Activated naive CD4-positive, alpha-beta T cell treated with anti-CD3 and anti-CD28 coated beads, Interleukin-2, amount 50 U/mL, for 24 hours (primary cell): ENCODE measurements around the gene B4GALNT2.

ENCODE experiments used
- H3K27ac Mint-ChIP-seq: one replicate; pipeline ENCODE4 v1.8.0; 2021; ENCODE audit warnings: mild to moderate bottlenecking, mixed read lengths
- H3K27me3 Mint-ChIP-seq: one replicate; pipeline ENCODE4 v1.8.0; 2021; ENCODE audit warnings: mixed read lengths
- H3K36me3 Mint-ChIP-seq: one replicate; pipeline ENCODE4 v1.8.0; 2021; ENCODE audit warnings: mixed read lengths
- H3K4me1 Mint-ChIP-seq: one replicate; pipeline ENCODE4 v1.8.0; 2021; ENCODE audit warnings: mixed read lengths
- H3K4me3 Mint-ChIP-seq: one replicate; pipeline ENCODE4 v1.8.0; 2021; ENCODE audit warnings: mild to moderate bottlenecking, mixed read lengths
- H3K9me3 Mint-ChIP-seq: one replicate; pipeline ENCODE4 v1.8.0; 2021; ENCODE audit warnings: mixed read lengths

Gene B4GALNT2

GRCh38 chr17:49209061-49209571, 76.5 kb downstream of the B4GALNT2 start:
- no peaks in the 10 kb centered on the region for H3K9me3 Mint-ChIP-seq
- H3K4me3 Mint-ChIP-seq, result peak overlapping the region; percentile 94
- H3K36me3 Mint-ChIP-seq, result peaks cover under 1% of the 10 kb centered on the region
- peak overlapping the region; percentile 95 for H3K27ac Mint-ChIP-seq
- H3K27me3 Mint-ChIP-seq, result no peaks in the 10 kb centered on the region
- H3K4me1 Mint-ChIP-seq, result peaks cover 66% of the 10 kb centered on the region

- peaks cover 77% of the 10 kb centered on the region for H3K4me1 Mint-ChIP-seq
- H3K4me3 Mint-ChIP-seq, result peak within 1 kb of the TSS; percentile 94
- no peaks in the 10 kb centered on the region for H3K9me3 Mint-ChIP-seq
- no peaks in the 10 kb centered on the region for H3K27me3 Mint-ChIP-seq
- peak within 1 kb of the TSS; percentile 95 for H3K27ac Mint-ChIP-seq
- H3K36me3 Mint-ChIP-seq, result peaks cover 1% of the 10 kb centered on the region
These were observed 77.8 kb downstream of the B4GALNT2 start, which contains the start of the genes ABI3 and GNGT2 for GRCh38 chr17:49210158-49211029. Gene ABI3, plus strand, starts transcription at chr17:49210707. Its CDS starts 18 bp downstream, at chr17:49210725. Gene GNGT2, minus strand, starts transcription at chr17:49210574. Its CDS starts 3,152 bp downstream, at chr17:49207422.

- Mint-ChIP-seq H3K9me3 (no peaks in the 10 kb centered on the region), H3K27ac (peak overlapping the region; percentile 31), H3K4me1 (peaks cover 90% of the 10 kb centered on the region), H3K27me3 (no peaks in the 10 kb centered on the region), H3K4me3 (peak overlapping the region; percentile 85), H3K36me3 (peaks cover 1% of the 10 kb centered on the region)
These were observed 80.8 kb downstream of the B4GALNT2 start for GRCh38 chr17:49213399-49213798.

GRCh38 chr17:49213847-49214246, 81.3 kb downstream of the B4GALNT2 start:
- Mint-ChIP-seq H3K36me3 (peaks cover 2% of the 10 kb centered on the region), H3K27ac (no peak overlapping the region)

GRCh38 chr17:49214676-49215360, 82.2 kb downstream of the B4GALNT2 start:
- H3K9me3 Mint-ChIP-seq, result no peaks in the 10 kb centered on the region
- no peaks in the 10 kb centered on the region for H3K27me3 Mint-ChIP-seq
- peaks cover 4% of the 10 kb centered on the region for H3K36me3 Mint-ChIP-seq
- H3K4me1 Mint-ChIP-seq, result peaks cover 88% of the 10 kb centered on the region
- peak overlapping the region; percentile 90 for H3K27ac Mint-ChIP-seq
- peak overlapping the region; percentile 68 for H3K4me3 Mint-ChIP-seq

More at GRCh38 chr17:49213847-49214246, 81.3 kb downstream of the B4GALNT2 start:
- H3K27me3 Mint-ChIP-seq, result no peaks in the 10 kb centered on the region
- H3K9me3 Mint-ChIP-seq, result no peaks in the 10 kb centered on the region
- H3K4me3 Mint-ChIP-seq, result no peak overlapping the region
- H3K4me1 Mint-ChIP-seq, result peaks cover 90% of the 10 kb centered on the region

GRCh38 chr17:49216482-49216881, 83.9 kb downstream of the B4GALNT2 start:
- peak overlapping the region; percentile 81 for H3K27ac Mint-ChIP-seq
- H3K36me3 Mint-ChIP-seq, result peaks cover 4% of the 10 kb centered on the region
- no peaks in the 10 kb centered on the region for H3K9me3 Mint-ChIP-seq
- peaks cover 74% of the 10 kb centered on the region for H3K4me1 Mint-ChIP-seq
- H3K27me3 Mint-ChIP-seq, result no peaks in the 10 kb centered on the region
- H3K4me3 Mint-ChIP-seq, result peak overlapping the region; percentile 56

GRCh38 chr17:49216953-49217650, 84.5 kb downstream of the B4GALNT2 start:
- Mint-ChIP-seq H3K27me3 (no peaks in the 10 kb centered on the region), H3K27ac (peak overlapping the region; percentile 81), H3K4me3 (peak overlapping the region; percentile 56), H3K36me3 (peaks cover 4% of the 10 kb centered on the region), H3K4me1 (peaks cover 72% of the 10 kb centered on the region), H3K9me3 (no peaks in the 10 kb centered on the region)

GRCh38 chr17:49217651-49218413, 85.3 kb downstream of the B4GALNT2 start:
- H3K27me3 Mint-ChIP-seq, result no peaks in the 10 kb centered on the region
- peak overlapping the region; percentile 95 for H3K27ac Mint-ChIP-seq
- H3K4me3 Mint-ChIP-seq, result peak overlapping the region; percentile 77
- H3K4me1 Mint-ChIP-seq, result peaks cover 69% of the 10 kb centered on the region
- H3K36me3 Mint-ChIP-seq, result peaks cover 4% of the 10 kb centered on the region
- H3K9me3 Mint-ChIP-seq, result no peaks in the 10 kb centered on the region

- H3K9me3 Mint-ChIP-seq, result no peaks in the 10 kb centered on the region
- peaks cover 3% of the 10 kb centered on the region for H3K36me3 Mint-ChIP-seq
- H3K4me1 Mint-ChIP-seq, result peaks cover 65% of the 10 kb centered on the region
- peak overlapping the region; percentile 43 for H3K27ac Mint-ChIP-seq
- no peaks in the 10 kb centered on the region for H3K27me3 Mint-ChIP-seq
- H3K4me3 Mint-ChIP-seq, result peak overlapping the region; percentile 45
These were observed 86.7 kb downstream of the B4GALNT2 start for GRCh38 chr17:49218941-49219913.

GRCh38 chr17:49219987-49220386, 87.4 kb downstream of the B4GALNT2 start:
- peaks cover 3% of the 10 kb centered on the region for H3K36me3 Mint-ChIP-seq
- no peak overlapping the region for H3K27ac Mint-ChIP-seq
- H3K4me1 Mint-ChIP-seq, result peaks cover 61% of the 10 kb centered on the region
- H3K9me3 Mint-ChIP-seq, result no peaks in the 10 kb centered on the region
- no peak overlapping the region for H3K4me3 Mint-ChIP-seq
- no peaks in the 10 kb centered on the region for H3K27me3 Mint-ChIP-seq

GRCh38 chr17:49223168-49223516, 90.6 kb downstream of the B4GALNT2 start:
- Mint-ChIP-seq H3K4me1 (peaks cover 39% of the 10 kb centered on the region), H3K27me3 (no peaks in the 10 kb centered on the region), H3K4me3 (peak overlapping the region; percentile 85), H3K36me3 (peaks cover 3% of the 10 kb centered on the region), H3K9me3 (no peaks in the 10 kb centered on the region), H3K27ac (no peak overlapping the region)

- peak overlapping the region; percentile 62 for H3K27ac Mint-ChIP-seq
- no peaks in the 10 kb centered on the region for H3K9me3 Mint-ChIP-seq
- peaks cover 34% of the 10 kb centered on the region for H3K4me1 Mint-ChIP-seq
- H3K27me3 Mint-ChIP-seq, result no peaks in the 10 kb centered on the region
- peaks cover 3% of the 10 kb centered on the region for H3K36me3 Mint-ChIP-seq
- peak overlapping the region; percentile 85 for H3K4me3 Mint-ChIP-seq
These were observed 91.1 kb downstream of the B4GALNT2 start for GRCh38 chr17:49223517-49224197.

- H3K27me3 Mint-ChIP-seq, result no peaks in the 10 kb centered on the region
- H3K36me3 Mint-ChIP-seq, result no peaks in the 10 kb centered on the region
- H3K9me3 Mint-ChIP-seq, result no peaks in the 10 kb centered on the region
- peaks cover 28% of the 10 kb centered on the region for H3K4me1 Mint-ChIP-seq
- no peak overlapping the region for H3K27ac Mint-ChIP-seq
- peak overlapping the region; percentile 85 for H3K4me3 Mint-ChIP-seq
These were observed 91.8 kb downstream of the B4GALNT2 start for GRCh38 chr17:49224198-49224996.
